ENCODE data around the gene NUB1.

NUB1 gene

GRCh38 chr7:151309311-151309710, 32.3 kb upstream of the NUB1 start:
- Histone ChIP-seq H3K27ac (no peak overlapping the region), H3K4me1 (no peaks in the 10 kb centered on the region), H3K79me2 (no peaks in the 10 kb centered on the region), H3K4me3 (ENCODE audit: low read depth, low read length) (no peak overlapping the region), H3K4me2 (ENCODE audit: low read length) (no peak overlapping the region), H3K27me3 (ENCODE audit: control insufficient read depth, insufficient read depth, low read length) (no peaks in the 10 kb centered on the region), H2AFZ (no peak overlapping the region), H3K9me3 (ENCODE audit: control insufficient read depth, low read length) (no peaks in the 10 kb centered on the region), H3K36me3 (ENCODE audit: control insufficient read depth, insufficient read depth, low read length) (no peaks in the 10 kb centered on the region), H3K9ac (no peak overlapping the region)
- TF ChIP-seq CTCF (IDR thresholded peaks at IDR 0.05): no peak

DNA sequence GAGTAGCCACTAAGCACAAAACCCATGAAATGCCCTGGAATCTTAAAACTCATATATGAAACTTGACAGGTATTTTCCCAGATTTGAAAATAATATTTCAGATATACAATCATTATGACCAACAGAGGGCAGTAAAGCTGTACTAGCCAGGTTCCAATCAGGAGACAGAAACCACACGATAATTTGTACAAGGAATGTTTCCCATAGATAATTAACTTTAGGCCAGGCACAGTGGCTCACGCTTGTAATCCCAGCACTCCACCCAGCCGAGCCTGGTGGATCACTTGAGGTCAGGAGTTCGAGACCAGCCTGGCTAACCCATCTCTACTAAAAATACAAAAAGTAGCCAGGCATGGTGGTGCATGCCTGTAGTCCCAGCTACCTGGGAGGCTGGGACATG, 31.0 kb upstream of the NUB1 start:
- Histone ChIP-seq H2AFZ (no peak overlapping the region), H3K79me2 (no peaks in the 10 kb centered on the region), H3K4me3 (ENCODE audit: low read depth, low read length) (no peak overlapping the region), H3K9ac (no peak overlapping the region), H3K4me2 (ENCODE audit: low read length) (no peak overlapping the region), H3K9me3 (ENCODE audit: control insufficient read depth, low read length) (no peaks in the 10 kb centered on the region), H3K4me1 (no peaks in the 10 kb centered on the region), H3K27ac (no peak overlapping the region), H3K27me3 (ENCODE audit: control insufficient read depth, insufficient read depth, low read length) (no peaks in the 10 kb centered on the region), H3K36me3 (ENCODE audit: control insufficient read depth, insufficient read depth, low read length) (no peaks in the 10 kb centered on the region)
- TF ChIP-seq CTCF (IDR thresholded peaks at IDR 0.05): peak; percentile 33

DNA sequence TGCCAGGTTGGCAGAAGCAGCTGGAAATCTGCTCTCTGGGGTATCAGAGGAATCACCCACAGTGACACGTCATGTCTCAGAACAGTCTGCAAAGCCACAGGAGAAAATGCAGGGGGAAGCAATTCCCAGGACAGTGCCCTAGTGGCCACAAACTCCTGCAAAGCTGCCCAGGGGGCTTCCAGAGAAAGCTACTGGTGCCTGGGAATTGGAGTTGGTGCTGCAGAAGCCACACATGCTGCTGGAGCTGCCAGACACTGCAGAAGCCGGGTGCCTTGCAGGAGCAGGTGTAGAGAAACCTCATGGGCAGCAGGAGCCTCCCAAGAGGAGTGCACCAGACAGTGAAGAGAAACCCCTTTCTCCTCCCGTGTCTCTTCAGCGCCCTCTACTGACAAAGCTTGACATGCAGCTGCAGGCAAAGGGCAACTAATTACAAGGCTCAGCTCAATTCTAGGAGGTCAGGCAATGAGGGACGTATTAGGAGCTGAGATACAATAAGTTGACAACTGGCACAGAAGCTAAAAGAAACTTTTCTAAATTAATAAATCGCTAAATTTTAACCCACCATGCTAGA, 30.2 kb upstream of the NUB1 start:
- Histone ChIP-seq H3K4me3 (ENCODE audit: low read depth, low read length) (no peak overlapping the region), H3K4me2 (ENCODE audit: low read length) (no peak overlapping the region), H3K36me3 (ENCODE audit: control insufficient read depth, insufficient read depth, low read length) (no peaks in the 10 kb centered on the region), H3K79me2 (no peaks in the 10 kb centered on the region), H3K27ac (no peak overlapping the region), H3K9ac (no peak overlapping the region), H3K4me1 (no peaks in the 10 kb centered on the region), H3K27me3 (ENCODE audit: control insufficient read depth, insufficient read depth, low read length) (no peaks in the 10 kb centered on the region), H3K9me3 (ENCODE audit: control insufficient read depth, low read length) (no peaks in the 10 kb centered on the region), H2AFZ (no peak overlapping the region)
- peak; percentile 8 for TF ChIP-seq CTCF (IDR thresholded peaks at IDR 0.05)

GRCh38 chr7:151312356-151312755, 29.3 kb upstream of the NUB1 start:
- H2AFZ ChIP-seq: no peak overlapping the region

More at GRCh38 chr7:151312356-151312755, 29.3 kb upstream of the NUB1 start:
- Histone ChIP-seq H3K4me2 (ENCODE audit: low read length) (no peak overlapping the region), H3K4me1 (no peaks in the 10 kb centered on the region), H3K27ac (no peak overlapping the region), H3K9me3 (ENCODE audit: control insufficient read depth, low read length) (no peaks in the 10 kb centered on the region), H3K27me3 (ENCODE audit: control insufficient read depth, insufficient read depth, low read length) (no peaks in the 10 kb centered on the region), H3K36me3 (ENCODE audit: control insufficient read depth, insufficient read depth, low read length) (no peaks in the 10 kb centered on the region), H3K79me2 (no peaks in the 10 kb centered on the region), H3K4me3 (ENCODE audit: low read depth, low read length) (no peak overlapping the region), H3K9ac (no peak overlapping the region)
- TF ChIP-seq CTCF (IDR thresholded peaks at IDR 0.05): no peak

Data from parathyroid adenoma (tissue), 2 donors.